GM12891 (cell line): ENCODE results near the gene IFIT5.
"Not testable (repeated sequence)": the region's sequence is repeated elsewhere in the genome, so short reads cannot be mapped to it uniquely, and the experiment has no call there.

ENCODE experiments used
- POLR2A ChIP-seq: IDR thresholded peaks from 2 replicates; pipeline ENCODE4 v1.6.1; 2011; ENCODE audit warnings: low read depth, low read length, control low read depth
- POLR2AphosphoS5 ChIP-seq: IDR thresholded peaks from 2 replicates; pipeline ENCODE4 v1.6.1; 2011; ENCODE audit warnings: low read depth, low read length, control low read depth
- TAF1 ChIP-seq: IDR thresholded peaks from 2 replicates; pipeline ENCODE4 v1.6.1; 2011; ENCODE audit warnings: low read depth, low read length, control low read depth

DNA sequence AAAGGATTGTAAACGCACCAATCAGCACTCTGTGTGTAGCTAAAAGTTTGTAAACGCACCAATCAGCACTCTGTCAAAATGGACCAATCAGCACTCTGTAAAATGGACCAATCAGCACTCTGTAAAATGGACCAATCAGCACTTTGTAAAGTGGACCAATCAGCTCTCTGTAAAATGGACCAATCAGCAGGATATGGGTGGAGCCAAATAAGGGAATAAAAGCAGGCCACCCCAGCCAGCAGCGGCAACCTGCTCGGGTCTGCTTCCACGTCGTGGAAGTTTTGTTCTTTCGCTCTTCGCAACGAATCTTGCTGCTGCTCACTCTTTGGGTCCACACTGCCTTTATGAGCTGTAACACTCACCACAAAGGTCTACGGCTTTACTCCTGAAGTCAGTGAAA is 2.1 kb upstream of the IFIT5 start:
- not testable (repeated sequence) for TF ChIP-seq POLR2AphosphoS5, POLR2A, TAF1
